Measurements from ENCODE around the gene SLC4A8.

Gene SLC4A8

DNA sequence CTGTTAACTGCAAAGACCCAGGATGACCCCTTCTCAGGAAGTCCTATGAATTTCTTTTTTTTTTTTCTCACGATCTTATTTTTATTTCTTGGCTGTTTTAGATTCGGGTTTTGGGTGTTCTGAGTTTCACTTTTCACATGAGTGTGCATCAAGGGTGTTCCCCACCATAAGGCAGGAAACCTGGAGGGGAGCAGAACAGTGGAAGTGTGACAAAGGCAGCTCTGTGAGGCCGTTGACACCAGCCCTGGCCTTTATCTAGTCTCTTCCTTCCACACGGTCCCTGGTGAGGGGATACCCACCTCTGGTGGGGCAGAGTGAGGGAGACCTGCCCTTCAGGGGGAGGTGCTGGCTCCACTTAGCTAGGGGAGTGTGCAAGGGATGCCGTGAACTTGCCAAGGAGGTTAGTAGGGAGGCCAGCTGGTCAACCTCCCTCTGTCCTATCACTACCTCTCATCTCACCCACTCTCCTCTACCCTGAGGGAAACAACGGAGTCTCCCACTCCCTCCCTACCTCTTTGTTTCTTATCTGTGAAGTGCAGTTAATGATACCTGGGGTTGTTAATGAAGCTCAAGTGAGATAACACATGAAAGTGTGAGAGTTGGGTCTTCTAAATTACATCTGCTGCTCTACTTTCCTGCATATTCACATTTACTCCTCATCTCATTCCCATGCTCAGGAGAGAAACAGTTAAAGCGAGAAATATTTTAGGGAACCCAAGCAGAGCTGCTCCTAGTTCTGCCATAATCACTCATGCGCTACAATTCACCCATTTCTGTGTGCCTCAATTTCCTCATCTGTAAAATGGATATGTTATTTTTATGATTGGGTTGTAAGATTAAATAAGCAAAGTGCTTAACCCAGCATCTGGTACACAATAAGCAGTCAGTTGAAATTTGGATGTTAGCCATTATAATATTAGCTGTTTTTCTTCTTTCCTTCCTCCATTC lies 29.1 kb upstream of the SLC4A8 start:
- no peak for DNase-seq (ENCODE audit: low read depth, low spot score)

DNA sequence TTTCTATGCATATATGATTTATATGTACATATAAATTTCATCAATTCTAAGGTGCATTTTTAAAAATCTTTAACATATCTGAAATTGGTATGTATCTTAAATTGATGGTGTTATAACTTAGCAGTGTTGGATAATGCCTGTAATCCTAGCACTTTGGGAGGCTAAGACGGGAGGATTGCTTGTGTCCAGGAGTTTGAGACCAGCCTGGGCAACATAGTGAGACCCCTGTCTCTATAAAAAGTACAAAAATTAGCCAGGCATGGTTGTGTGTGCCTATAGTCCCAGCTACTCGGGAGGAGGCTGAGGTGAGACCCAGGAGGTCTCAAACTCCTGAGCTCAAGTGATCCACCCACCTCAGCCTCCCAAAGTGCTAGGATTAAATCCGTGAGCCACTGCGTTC lies 27.0 kb upstream of the SLC4A8 start:
- DNase-seq (ENCODE audit: low read depth, low spot score), result no peak

DNA sequence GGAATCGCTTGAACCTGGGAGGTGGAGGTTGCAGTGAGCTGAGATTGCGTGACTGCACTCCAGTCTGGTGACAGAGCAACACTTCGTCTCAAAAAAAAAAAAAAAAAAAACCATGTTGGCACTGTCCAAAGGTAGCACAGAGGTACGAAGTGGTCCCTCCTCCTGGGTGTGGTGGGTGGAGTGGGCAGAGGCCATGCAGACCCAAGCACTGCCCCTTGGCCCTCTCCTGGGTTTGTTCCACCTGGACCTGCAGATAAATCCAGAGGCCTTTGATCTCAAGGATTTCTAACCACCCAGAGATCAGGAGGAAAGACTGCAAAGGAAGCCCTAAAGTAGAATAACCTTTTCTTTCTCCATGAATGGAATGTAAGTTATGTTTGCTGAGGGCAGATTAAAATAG lies 24.7 kb upstream of the SLC4A8 start:
- DNase-seq (ENCODE audit: low read depth, low spot score), result no peak

DNA sequence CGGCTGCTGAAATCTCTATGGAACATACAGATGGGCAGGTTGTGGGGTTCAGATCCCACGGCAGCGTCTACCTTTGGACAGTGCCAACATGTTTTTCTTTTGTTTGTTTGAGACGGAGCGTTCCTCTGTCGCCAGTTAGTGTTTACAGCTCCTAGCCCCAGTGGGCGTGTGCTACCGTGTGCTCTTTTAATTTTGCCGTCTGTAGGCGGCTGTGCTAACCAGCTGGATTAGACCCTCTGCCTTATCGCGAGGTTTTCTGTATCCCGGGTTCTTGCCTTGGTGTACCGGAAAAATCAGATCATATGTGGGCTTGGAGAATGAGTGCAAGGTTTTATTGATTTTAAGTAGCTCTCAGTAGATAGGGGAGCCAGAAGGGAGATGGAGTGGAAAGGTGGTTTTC lies 23.6 kb upstream of the SLC4A8 start:
- DNase-seq (ENCODE audit: low read depth, low spot score), result no peak

- no peak for DNase-seq (ENCODE audit: low read depth, low spot score)
These were observed 23.1 kb upstream of the SLC4A8 start for GRCh38 chr12:51401486-51401885.

DNA sequence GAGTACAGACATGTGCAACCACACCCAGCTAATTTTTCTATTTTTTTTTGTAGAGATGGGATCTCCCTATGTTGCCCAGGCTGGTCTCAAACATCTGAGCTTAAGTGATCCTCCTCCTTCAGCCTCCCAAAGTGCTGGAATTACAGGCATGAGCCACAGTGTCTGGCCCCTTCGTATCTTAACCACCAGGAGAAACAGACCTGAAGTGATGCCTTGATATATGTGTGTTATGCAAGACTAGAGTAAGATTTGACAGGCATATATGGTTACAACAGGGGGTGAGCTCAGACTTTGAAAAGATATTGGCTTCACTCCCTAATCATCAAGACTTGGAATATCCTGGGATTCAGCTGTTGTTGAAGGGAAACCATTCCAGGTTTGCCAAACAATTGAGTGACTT lies 22.7 kb upstream of the SLC4A8 start:
- DNase-seq (ENCODE audit: low read depth, low spot score), result no peak

DNA sequence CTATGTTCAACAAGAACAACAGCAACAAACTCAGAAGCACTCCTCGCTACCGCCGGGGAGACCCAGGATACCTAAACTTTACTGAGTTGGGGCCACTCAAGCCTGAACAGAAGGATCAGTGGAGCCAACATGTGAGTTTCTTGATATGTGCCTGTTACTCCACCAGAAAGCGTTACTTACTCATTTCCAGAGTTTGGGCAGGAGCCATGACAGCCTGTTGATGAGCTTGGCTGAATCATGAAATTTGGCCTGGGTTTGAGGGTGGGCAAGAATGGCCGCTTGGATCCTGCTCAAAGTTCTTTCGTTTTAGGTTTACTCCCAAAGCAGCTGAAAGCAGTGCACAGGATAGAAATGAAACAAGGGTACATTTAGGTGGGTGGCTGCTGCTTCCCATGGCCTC lies 21.5 kb upstream of the SLC4A8 start:
- no peak for DNase-seq (ENCODE audit: low read depth, low spot score)

DNA sequence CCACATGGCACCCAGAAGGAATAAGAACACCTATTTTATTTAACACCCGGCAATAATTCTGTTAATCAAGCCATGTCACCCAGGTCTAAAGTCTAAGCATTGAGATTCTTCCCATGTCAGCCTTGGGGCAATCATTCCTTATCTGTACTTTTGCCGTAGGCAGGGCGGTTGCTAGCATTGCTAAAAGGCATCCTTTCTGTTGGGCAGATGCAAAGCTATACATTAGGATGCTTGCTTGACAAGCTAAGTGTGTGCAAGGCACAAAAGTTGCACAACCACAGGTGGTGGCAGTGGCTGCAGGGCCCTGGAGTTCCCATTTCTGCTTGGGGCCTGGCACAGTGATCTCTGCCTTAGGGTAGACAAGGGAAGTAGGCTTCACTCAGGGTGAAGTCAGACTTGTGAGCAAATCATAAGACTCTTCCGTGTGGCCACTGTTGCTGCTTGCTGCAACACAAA lies 20.9 kb upstream of the SLC4A8 start:
- DNase-seq (ENCODE audit: low read depth, low spot score), result no peak

DNA sequence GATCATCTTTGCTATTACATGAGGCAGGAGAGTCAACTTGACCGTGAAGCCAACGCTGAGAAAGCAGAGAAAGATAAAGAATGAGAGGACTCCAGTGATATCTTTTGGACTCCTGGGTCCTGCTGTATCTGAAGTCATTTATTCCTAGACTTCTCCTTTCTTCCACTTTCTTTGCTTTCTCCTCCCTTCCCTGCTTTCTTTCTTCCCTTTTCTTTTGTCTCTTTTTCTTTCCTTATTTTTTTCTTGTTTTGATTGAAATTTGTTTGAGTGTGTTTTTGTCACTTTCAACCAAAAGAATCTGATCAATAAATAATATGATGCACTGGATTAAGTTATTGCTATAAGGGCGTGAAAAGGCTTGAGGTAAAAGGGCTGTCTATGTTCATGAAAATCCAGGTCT lies 20.0 kb upstream of the SLC4A8 start:
- DNase-seq (ENCODE audit: low read depth, low spot score), result no peak

DNA sequence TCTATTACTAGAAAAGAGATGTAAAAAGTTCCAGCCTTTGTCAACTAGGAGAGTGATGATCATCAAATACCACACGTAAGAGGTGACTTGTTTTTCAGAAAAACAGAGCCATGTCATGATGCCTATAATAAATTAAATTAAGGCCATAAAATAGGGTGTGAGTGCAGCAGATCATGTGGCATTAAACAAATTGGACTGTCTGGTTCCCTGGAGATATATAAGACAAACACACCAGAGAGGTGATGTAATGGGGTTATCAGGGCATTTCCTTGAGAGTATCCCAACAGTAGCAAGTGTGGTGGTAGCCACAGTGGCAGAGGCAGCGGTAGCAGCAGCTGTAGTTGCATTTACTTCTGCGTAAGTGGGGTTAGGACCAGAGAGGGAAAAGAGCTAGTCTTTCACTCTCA lies 18.8 kb upstream of the SLC4A8 start:
- no peak for DNase-seq (ENCODE audit: low read depth, low spot score)

DNA sequence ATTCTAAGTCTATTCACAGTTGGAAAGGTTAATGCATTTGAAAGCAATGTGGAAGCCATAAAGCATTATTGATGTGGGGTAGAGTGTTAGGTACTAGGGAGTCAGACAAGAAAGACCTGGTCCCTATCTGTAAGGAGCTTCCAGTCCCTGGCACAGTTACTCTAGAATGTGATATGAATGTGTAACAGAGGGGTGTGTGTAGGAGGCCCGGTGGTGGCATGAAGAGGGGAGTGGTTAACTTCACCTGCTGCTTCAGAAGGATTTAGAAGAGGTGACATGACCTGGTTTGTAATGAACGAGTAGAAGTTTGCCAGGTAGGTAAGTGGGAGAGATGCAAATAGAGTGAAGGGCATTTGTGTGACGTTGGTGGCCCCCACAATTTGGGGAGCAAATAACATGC lies 18.3 kb upstream of the SLC4A8 start:
- DNase-seq (ENCODE audit: low read depth, low spot score), result no peak

DNA sequence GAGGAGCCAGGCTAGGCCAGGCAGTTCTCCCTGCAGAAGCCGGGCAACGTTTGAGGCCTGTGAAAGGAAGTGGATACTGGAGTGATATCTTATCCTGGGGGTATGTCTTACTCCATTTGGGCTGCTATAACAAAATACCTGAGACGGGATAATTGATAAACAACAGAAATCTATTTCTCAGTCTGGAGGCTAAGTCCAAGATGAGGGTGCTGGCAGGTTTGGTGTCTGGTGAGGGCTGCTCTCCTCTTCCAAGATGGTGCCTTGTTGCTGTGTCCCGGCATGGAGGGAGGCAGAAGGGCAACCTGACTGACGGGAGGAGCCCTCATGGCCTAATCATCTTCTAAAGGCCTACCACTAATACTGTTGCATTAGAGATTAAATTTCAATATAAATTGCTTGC lies 17.8 kb upstream of the SLC4A8 start:
- DNase-seq (ENCODE audit: low read depth, low spot score), result no peak

- DNase-seq (ENCODE audit: low read depth, low spot score), result no peak
These were observed 17.0 kb upstream of the SLC4A8 start for GRCh38 chr12:51407604-51408003.

- DNase-seq (ENCODE audit: low read depth, low spot score), result no peak
These were observed 14.8 kb upstream of the SLC4A8 start for GRCh38 chr12:51409846-51410245.

DNA sequence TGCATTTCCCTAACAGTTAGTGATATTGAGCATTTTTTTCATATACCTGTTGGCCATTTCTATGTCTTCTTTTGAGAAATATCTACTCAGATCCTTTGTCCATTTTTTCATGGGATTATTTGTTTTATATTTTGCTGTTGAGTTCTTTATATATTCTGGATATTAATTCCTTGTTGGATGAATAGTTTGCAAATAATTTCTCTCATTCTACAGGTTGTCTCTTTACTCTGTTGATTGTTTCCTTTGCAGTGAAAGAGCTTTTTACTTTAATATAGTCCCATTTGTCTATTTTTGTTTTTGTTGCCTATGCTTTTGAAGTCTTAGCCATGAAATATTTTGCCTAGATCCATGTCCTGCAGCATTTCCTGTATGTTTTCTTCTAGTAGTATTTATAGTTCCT lies 11.5 kb upstream of the SLC4A8 start:
- no peak for DNase-seq (ENCODE audit: low read depth, low spot score)

- DNase-seq (ENCODE audit: low read depth, low spot score), result no peak
These were observed 10.8 kb upstream of the SLC4A8 start for GRCh38 chr12:51413791-51414190.

- DNase-seq (ENCODE audit: low read depth, low spot score), result no peak
These were observed 8.7 kb upstream of the SLC4A8 start for GRCh38 chr12:51415931-51416330.

DNA sequence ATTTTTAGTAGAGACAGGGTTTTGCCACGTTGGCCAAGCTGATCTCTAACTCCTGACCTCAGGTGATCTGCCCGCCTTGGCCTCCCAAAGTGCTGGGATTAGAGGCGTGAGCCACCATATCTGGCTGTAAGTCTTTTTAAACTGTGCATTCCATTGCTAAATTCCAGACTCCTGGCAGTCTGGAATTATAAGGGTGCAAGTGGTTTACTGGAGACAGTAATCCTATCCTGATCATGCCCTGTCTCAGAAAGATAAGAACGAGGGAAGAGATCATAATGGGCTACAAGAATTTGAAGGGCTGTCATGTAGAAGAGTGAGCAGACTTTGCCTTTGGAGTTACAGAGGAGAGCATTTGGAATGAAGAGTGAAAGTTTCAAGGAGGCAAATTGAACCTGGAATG lies 6.8 kb upstream of the SLC4A8 start:
- DNase-seq (ENCODE audit: low read depth, low spot score), result no peak

DNA sequence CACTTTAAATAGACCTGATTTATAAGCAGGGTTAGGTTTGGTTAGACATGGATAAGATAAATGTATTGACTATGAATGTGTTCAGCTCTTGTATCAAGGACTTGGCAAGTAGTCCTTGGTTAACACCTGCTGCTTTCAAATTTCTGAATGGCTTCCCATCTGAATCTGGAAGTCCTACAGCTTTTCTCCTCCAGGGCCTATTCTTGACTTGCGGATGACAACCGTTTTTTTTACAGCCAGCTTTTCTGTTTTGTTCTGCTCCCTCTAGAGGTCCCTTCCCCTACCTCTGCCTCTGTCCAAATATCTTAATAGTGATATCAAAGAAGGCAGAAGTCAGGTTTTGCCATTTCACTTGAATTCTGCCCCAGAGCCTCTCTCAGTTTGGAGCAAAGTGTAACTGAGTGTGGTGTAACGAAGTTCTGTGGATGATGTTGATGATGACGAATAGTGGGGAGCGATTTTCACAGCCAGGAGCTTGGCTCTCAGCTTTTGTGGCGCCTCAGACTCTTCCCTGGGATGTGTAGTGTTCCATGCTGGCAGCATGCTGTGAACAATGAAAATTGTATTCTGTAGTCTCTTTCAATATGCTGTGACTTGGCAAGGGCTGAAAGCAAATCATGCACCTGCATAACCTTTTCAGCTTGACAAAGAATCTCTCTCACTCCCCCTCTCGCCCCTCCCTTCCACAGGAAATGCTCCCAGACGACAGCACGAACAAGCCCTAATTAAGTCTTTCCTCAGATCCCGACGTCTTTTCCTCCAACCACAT lies 5.0 kb upstream of the SLC4A8 start:
- DNase-seq (ENCODE audit: low read depth, low spot score), result no peak

GRCh38 chr12:51421266-51421884 lies 3.3 kb upstream of the SLC4A8 start:
- peak; percentile 28 for DNase-seq (ENCODE audit: low read depth, low spot score)

- DNase-seq (ENCODE audit: low read depth, low spot score), result no peak
These were observed 453 bp upstream of the SLC4A8 start for GRCh38 chr12:51424094-51424661.

- DNase-seq (ENCODE audit: low read depth, low spot score), result no peak
These were observed 3.6 kb downstream of the SLC4A8 start for GRCh38 chr12:51428256-51428655.
